Right forelimb (tissue), 1 donor: ENCODE data around the gene PARD3B.
"Not testable (repeated sequence)": the region's sequence is repeated elsewhere in the genome, so short reads cannot be mapped to it uniquely, and the experiment has no call there.

ENCODE experiments used
- DNase-seq: peaks from one replicate; pipeline ENCODE4 v3.0.0-alpha.2; 2018

PARD3B gene

DNA sequence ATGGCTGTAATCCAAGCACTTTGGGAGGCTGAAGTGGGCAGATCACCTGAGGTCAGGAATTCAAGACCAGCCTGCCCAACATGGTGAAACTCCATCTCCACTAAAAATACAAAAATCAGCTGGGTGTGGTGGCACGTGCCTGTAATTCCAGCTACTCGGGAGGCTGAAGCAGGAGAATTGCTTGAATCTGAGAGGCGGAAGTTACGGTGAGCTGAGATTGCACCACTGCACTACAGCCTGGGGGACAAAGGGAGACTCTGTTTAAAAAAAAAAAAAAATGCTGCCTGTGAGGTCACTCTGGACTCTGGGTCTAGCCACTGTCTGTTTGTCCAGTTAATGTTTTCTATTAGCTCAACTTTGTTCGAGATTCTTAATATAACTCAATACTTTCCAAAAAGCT is 673.5 kb downstream of the PARD3B start:
- DNase-seq = not testable (repeated sequence)

DNA sequence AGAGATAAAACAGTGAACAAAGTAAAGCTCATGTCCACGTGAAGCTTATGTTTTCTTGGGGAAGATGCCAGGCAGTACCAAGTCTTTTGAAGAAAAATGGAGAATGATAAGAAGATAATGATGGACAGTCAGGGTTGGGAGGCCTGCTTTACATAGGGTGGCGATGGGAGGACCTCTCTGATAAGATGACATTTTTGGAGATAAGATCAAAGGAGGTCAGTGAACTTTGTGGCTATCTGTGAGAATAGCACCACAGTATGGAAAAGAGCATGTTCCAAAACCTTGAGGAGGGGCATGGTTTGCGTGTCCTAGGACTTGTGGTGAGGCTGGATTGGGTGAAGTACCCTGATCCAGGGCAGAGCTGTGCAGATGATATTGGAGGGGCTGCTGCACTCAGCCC is 675.3 kb downstream of the PARD3B start:
- DNase-seq = no peak

DNA sequence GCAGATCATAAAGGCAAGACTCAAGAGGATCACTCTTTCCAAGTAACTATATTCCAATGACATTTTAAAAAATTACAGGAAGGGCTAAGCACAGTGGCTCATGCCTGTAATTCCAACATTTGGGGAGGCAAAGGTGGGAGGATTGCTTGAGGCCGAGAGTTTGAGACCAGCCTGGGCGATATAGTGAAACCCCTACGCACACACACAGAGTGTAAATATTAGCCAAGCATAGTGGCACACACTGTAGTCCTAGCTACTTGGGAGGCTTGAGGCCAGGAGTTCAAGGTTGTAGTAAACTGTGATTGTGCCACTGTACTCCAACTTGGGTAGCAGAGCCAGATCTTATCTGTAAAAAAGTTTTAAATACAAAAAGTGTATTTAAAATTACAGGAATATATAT is 686.8 kb downstream of the PARD3B start:
- no peak for DNase-seq

DNA sequence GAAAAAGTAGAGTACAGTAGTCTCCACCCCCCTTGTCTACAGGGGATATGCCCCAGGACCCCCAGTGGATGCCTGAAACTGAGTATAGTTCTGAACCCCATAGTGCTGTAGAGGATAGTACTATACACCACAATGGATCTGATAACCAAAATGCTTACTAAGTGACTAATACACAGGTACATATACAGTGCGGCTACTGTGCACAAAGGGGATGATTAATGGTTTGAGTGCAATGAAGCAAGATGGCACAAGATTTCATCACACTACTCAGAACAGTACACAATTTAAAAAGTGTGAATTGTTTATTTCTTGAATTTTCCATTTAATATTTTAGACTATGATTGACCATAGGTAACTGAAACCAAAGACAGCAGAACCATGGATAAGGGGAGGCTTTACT is 690.2 kb downstream of the PARD3B start:
- DNase-seq = no peak

DNA sequence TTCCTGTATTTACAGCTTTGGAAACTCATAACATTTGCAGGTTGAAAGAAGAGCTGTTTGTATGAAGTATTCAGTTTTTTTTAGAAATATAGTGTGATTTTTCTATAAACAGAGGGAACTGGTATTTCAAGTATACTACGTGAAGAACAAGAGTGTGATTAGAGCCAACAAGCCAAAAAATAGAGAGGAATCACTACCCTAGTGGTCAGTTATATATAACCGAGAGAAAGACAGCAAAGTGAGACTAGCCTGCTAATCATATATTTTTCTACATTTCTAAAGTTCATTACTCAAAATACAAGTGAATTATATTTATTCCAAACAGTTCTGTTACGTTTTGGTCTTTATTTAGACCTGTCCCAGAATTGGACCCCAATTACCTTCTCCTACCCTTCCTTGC is 692.2 kb downstream of the PARD3B start:
- no peak for DNase-seq

DNA sequence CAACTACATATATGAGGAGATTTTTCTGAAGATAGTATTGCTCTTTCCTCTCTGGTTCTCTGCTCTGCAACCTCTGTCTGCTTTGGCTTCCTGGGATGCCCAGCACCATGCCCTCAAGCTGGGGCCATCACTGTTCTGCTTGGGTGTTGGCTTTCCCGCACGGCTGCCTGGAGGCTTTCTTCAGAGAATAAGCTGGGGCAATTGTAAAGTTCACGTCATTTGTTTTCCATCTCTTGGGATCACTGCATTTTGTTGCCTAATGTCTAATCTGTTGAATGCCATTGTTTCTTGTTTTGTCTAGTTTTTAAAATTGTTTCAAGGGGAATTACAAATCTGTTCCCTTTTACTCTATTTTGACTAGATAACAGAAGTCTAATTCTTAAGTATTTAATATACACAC is 699.7 kb downstream of the PARD3B start:
- DNase-seq = no peak

DNA sequence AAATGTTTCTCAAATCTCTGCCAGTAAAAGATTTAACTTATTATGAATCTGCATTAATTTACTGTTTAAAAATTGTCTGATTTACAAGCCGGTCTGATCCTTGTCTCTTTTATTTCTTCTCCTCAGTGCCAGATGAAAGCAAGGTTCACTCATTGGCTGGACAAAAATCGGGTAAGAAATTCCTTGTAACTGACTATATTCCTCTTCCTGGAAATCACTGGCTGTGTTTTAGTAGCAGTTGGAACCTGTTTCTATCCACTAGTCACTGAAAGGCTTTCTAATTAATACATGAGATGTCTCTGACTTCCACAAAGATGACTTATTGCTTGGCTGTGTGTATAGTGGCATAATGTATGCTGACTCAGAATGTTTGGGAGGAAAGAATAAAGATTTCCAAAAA is 700.4 kb downstream of the PARD3B start:
- DNase-seq = no peak

DNA sequence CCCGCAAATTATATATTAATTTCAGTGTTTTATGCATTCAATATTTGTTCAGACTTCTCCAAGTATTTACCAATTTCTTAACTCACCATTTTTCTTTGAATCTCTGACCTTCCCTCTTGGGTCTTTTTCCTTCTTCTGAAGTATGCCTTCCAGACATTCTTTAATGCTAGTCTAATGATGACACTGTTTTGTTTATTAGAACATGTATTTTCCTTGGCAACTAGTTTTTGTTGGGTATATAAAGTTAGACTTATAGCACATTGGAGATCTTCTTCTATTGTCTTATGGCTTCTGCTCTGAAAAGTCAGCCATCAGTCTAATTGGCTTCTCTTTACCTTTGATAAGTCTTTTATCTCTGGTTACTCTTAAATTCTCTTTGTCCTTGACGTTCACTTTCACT is 713.8 kb downstream of the PARD3B start:
- DNase-seq = no peak

DNA sequence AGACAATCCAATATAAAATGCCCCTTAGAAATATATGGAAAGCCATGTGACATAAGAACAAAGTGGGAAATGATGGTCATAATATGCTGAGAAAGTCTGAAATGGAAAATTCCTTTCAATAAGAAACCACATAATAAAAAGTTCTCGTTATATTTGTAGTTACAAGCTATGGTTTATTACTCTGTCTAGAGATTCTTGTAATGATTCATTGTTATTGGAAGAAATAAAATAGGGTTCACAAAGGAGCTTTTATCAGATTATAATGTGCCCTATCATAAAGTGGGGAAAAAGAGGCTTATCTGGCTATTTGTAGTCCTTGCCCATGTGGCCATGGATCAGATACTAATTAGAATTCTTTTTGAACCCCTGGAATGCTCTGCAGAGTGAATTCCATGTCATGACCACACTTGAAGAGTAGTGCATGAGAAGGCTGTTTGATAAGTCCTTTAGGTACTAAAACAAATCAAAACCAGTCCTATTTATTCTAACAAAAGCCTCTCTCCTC is 716.3 kb downstream of the PARD3B start:
- no peak for DNase-seq

DNA sequence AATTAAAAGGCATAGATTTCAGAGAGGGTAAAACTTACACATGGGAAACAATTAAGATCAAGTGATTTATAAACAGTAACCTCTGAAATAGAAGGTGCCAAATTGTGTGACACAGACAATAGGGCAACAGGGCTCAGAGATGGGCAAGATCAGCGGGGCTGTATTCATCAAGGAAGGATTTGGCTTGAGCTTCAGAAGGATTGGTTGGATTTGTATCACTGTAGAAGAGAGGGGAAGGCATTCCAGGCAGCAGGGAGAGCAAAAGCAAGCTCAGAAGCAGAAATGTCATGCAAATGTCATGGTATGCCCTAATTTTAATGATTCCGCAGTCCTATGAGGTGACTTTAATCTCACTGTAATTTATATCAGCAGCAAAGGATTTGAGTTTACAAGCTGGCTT is 722.0 kb downstream of the PARD3B start:
- DNase-seq = no peak

DNA sequence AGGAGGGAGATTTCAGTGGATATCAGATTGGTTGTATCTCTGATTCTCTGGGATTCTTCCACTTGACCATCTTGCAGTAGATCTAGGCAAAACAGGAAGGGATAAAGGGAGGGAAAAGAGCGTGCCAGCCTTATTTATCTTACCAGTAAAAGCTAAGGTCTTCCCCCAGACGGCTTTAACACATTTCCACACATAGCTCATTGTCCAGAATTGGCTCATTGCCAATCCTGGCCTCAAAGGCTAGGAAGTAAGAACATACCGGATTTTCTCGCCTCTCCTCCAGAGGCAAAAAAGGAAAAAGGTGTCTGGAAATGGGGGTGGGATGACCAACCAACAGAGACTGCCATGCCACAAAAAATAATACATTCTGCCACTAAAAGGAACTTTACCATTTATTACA is 725.4 kb downstream of the PARD3B start:
- DNase-seq = no peak

DNA sequence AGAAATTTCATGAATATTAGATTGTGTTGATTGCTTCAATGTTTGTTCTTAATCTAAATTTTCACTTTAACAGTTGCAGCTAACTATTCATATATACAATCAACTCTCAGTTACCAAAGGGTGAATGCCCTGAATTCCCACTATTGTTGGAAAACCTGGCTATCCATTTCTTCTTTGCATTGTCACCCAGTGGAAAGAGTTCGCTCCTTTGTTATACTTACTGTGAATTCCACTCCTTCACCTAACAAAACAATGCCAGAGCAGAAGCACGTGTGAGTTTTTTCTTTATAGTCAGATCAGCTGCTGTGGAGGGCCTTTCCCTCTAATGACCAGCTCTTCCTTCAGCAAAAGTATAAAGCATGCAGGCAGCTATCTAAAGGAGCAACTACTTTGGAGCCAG is 727.9 kb downstream of the PARD3B start:
- DNase-seq = no peak

DNA sequence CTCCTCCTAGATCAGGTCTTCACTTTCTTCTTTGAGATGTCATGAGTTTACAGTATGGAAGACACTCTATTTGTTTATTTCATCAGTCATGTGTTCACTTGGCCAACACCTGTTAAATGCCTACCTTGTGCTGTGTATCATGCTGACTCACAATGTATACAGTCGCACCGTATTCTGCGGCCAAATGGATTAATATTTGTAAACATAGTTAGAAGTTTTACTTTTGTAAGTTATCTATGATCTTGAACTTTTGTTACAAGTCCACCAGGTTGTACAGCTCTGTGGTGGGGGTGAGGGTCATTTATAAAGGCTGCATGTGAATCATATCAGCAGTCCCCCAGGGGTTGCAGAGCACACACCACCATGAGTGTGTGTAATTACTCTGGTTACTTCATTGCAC is 728.4 kb downstream of the PARD3B start:
- DNase-seq = no peak

DNA sequence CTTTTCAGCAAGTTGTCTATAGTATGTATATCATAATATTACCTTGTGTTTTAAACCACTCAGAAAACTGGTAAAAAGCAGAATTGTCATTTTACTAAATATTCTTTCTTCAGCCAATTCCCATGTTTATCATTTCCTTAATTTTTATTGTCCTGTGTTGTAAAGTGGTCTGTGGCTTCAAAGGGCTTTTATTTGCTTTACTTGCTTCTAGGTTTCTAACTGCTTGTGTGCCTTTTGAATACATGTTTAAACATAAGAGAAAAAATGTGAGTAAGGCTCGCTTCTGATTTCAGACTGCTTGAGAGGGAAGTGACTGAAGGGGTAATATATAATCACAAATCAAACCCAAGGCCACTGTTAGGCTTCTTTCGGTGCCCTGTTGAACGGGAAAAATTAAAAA is 729.5 kb downstream of the PARD3B start:
- no peak for DNase-seq

DNA sequence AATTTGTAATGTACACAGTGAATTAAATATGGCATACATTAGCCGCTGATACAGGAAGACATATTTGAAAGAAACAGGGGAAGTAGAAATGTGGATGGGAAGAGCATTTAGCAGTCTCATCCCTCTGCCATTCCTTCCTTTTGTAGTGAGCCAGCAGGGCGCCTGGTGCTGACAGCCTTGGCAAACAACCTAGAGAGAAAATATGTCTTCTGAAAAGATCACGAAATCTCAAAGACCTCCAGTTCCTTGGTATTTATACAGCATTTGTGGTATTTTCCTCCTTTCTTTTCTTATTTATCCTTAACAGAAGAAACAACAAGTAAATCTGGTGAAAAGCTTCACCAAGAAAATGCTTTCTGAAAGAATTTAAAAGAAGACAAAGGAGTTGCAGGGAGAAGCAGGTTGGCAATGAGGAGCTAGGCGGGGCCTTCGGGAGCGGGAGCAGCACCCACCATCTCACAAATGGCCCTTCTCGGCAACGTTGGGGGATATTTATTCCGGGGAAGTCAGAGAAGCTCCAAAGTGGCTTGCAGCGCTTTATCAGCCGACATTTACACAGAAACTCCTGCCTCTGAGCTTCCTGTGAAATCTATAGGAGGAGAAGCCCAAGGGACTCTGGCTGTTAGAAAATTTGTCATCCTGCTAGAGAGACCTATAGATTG is 731.0 kb downstream of the PARD3B start:
- no peak for DNase-seq

DNA sequence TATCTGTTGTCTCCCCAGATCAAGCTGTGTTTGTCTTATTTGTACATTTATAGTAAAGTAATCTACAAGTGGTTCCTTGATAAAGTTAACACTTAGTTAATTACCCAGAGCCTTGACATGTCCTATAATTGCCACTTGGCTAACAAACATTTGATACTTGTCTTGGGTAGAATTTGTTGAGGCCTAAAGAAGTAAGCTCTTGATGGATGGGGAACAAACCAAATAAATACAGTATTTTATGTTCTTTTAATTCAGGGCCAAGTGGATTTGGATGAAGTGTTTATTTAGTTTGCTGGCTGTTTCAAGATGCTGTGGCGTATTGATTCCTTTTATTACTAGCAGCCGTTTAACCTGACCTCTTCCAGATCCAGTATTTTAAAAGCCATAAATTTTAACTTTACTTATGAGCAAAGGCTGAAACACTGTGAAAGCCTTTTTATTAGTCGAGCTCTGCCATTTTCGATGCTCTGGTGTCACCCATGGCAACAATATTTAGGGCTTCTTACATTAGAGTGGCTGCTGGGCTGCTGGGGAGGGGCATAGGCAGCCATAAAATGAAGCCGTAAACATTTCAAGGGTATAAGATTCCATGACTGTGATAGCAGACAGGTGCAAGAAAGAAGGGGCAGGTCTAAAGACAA is 735.4 kb downstream of the PARD3B start:
- DNase-seq = no peak

DNA sequence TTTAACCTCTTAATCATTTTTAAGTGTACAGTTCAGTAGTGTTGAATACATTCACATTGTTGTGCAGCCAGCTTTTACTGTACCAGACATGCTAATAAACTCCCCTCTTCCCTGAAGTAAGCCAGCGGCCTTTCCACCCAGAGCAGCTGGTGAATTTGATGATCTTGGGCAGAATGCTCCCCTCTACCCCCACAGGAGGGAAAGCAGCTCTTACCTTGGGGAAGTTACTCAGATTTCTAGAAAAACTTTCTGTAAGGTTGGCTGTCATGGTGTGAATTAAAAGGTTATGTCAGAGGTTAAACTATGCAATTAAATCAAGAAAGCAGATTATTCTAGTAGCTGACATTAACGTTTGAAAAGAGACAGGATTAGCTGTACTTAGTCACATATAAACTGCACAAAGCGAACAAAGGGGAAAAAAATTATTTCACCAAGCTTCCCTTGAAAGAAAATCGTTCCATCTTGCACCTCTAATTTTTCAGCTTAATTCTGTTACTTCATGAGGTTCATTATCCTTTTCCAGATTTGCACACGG is 738.5 kb downstream of the PARD3B start:
- DNase-seq = no peak

DNA sequence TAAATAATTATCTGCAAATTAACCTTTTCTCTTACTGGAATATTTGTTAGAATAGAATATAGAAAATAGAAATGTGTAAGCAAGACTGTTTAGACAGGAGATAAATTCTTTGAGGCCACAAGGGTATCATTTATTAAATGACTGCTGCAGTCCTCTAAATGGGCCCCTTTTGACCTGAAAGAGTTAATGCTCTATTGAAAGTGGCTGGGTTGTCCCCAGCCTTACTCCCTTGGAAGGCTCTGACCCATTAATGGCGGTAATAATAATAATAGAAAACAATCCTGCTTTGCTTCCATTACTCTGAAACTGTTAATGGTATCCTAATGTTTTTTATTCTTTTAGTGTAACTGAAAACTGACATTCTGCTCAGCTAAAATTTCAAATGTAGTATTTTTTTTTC is 739.1 kb downstream of the PARD3B start:
- no peak for DNase-seq

DNA sequence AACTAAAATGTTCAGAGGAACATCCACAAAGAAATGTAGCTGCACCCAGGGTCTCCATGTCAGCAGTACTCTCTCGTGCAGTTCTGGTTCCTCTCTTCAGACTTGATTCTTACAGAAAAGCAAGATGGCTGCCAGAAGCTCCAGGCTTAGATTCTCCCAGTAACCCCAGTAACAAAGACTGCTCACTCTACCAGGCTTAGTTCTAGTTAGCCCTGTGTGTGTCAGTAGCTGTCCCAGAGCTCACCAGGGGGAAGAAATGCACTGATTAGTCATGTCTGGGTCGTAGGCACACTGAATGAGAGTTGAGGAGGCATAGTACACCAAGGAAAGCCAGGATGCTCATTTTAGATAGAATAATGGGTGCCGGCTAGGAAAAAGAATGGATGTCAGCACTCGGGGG is 742.0 kb downstream of the PARD3B start:
- DNase-seq = no peak

DNA sequence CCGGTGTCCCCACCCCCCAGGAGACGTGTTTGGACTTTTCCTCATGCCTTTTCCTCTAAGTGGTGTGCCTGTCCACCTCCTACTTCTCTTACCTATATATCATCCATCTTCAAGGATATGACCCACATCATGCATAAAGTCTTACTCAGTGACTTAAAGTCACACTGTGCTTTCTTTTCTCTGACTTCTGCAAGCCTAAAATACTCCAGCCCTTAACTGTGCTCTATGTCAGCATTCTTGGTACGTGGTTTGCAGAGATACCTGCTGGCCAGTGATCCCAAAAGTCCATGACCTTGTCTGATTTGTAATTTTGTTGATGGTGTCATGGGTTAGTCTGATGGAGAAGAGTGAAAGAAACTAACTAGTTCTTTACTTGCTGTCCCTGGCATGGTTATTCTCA is 743.4 kb downstream of the PARD3B start:
- DNase-seq = no peak

DNA sequence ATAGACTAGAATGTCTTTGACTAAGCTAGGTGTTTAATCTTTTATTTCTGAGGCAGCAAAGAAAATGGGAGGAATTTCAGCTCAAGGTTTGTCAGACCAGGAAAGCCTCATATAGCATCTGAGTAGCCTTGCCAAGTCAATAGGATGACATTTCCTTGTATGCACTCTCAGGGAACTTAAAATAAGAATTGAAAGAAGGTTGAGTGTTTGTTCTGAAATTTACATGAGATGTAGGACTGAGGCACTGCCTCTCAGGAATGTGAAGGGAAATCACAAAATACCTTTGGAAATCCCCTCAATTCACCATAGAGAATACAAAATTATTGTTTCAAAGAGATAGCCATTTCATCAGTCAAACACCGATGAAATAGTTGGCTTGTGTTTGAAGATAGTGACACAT is 745.0 kb downstream of the PARD3B start:
- DNase-seq = no peak

DNA sequence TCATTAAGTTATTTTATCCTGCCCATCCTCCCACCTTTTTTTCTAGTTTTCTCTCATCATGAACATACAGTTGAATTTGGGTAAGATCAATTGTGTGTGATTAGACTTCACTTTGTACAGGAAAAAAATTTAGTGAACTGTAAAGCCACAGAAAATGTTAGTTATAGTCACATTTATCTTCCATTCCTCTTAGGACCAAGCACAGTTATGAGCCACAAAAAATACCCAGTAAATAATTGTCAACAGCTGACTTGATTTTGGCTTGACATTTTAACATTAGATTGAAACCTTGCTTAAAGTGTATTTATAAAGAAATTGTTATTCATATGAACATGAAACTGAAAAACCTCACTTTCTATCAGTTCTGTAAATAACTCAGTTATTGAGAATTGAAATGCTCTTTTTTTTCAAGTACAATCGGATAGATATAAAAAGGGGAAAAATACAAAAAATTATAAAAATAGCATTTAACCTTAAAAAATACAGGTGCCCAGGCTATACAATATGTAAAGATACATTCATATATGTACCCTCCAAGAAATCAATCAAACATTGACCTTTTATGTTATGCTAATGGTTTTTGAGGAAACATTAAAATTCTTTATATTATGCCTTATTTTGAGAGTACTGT is 747.5 kb downstream of the PARD3B start:
- DNase-seq = no peak

DNA sequence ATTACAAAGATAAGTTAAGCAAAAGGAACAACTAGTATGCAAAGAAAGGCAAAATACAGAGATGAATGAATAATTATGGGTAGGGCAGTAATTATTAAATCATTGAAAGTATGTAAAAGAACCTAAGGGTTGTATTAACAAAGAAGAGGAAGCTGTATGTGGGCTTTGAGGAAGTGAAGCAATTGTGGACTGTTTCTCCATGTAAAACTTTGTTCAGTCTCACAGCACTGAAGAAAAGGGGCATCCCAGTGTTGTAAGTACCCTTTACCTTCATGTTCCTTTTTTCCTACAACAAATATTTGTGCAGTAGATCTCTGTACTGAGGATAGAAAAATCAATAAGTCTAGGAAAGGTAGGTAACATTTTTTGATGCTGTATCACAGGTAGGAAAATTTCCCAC is 748.3 kb downstream of the PARD3B start:
- no peak for DNase-seq

DNA sequence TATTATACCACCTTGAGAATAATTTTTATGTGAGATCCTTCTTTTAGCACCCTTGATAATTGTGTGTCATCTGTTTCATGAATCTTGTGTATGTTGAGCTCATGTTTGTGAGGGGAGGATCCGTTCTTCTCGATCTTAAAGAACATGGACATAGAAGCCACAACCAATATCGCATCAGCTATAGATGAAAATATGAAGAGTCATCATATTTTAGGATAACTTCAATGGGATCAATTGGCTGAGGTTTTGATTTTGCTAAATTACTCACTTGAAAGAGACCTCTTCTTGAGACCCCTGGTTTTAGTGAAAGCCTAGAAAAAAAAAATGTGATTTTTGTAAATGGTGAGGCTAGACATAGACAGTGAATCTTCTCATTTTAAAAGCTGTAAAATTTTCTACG is 751.7 kb downstream of the PARD3B start:
- no peak for DNase-seq
